H4 (cell line): ENCODE results near the gene CBARP. TPM values are rescaled to one million over a fixed set of nuclear protein-coding genes. Genes with fewer than 3 reads are reported as not detected.

Experiments used
- DNase-seq: peaks from one replicate; pipeline ENCODE4 v3.0.0-alpha.2; 2015; ENCODE audit warnings: low spot score
- total RNA-seq: library from RNA; depleted of rRNA; stranded (reverse); fragments of >200 nt; shearing (Covaris generic); gene quantifications from 2 replicates; pipeline ENCODE4 v1.2.3, GENCODE V29; 2014

CBARP gene
- total RNA-seq, 1 experiment from 2014 or later: 0.37 TPM

- DNase-seq: peak; percentile 95
These were observed 37.6 kb upstream of the CBARP start, which contains the start of gene FAM174C for GRCh38 chr19:1275260-1275975. TSS of gene FAM174C (plus strand) at chr19:1275530. CDS start at chr19:1275550, 20 bp downstream.

GRCh38 chr19:1274852-1275259 lies 37.1 kb upstream of the CBARP start:
- DNase-seq: no peak

GRCh38 chr19:1274081-1274851 lies 36.5 kb upstream of the CBARP start:
- no peak for DNase-seq

GRCh38 chr19:1273263-1274041 lies 35.6 kb upstream of the CBARP start:
- no peak for DNase-seq

- no peak for DNase-seq
These were observed 34.8 kb upstream of the CBARP start for GRCh38 chr19:1272423-1273262.

GRCh38 chr19:1271528-1272422 lies 34.0 kb upstream of the CBARP start:
- no peak for DNase-seq

- no peak for DNase-seq
These were observed 33.2 kb upstream of the CBARP start for GRCh38 chr19:1270854-1271527.

GRCh38 chr19:1270213-1270853 lies 32.5 kb upstream of the CBARP start:
- DNase-seq: no peak

GRCh38 chr19:1269478-1270212 lies 31.8 kb upstream of the CBARP start:
- peak; percentile 90 for DNase-seq

GRCh38 chr19:1269065-1269477 lies 31.3 kb upstream of the CBARP start, which contains the start of gene CIRBP:
TSS of gene CIRBP (plus strand) at chr19:1269332. CDS start at chr19:1270934, 1,602 bp downstream.
- peak; percentile 98 for DNase-seq

GRCh38 chr19:1268226-1269064 lies 30.6 kb upstream of the CBARP start:
- DNase-seq: no peak

GRCh38 chr19:1267477-1268225 lies 29.8 kb upstream of the CBARP start:
- DNase-seq: no peak

- DNase-seq: no peak
These were observed 29.2 kb upstream of the CBARP start for GRCh38 chr19:1266916-1267476.

- peak; percentile 76 for DNase-seq
These were observed 28.5 kb upstream of the CBARP start for GRCh38 chr19:1266129-1266915.

- DNase-seq: peak; percentile 73
These were observed 27.9 kb upstream of the CBARP start for GRCh38 chr19:1265615-1266128.
